Ovary (tissue), 3 donors: ENCODE measurements around the gene ST3GAL6.

Source experiments
- POLR2A ChIP-seq: fragments of 450-650 bp; IDR thresholded peaks from one replicate; pipeline ENCODE4 v1.6.1; 2017; ENCODE audit warnings: antibody characterized with exemption, mild to moderate bottlenecking, moderate library complexity
- TF ChIP-seq, protein P1 (sequence below), 3 donors: fragments of 450-650 bp in 2 of 3; fragments of 200-600 bp in 1 of 3; IDR thresholded peaks; one replicate each; pipeline versions ENCODE4 v1.5.1 to v1.8.0; 2016 to 2022; ENCODE audit warnings: antibody characterized with exemption in 3 of 3, mild to moderate bottlenecking in 1 of 3
- donor health status: DM: no; HTN: no; CAD: no.

DNA sequence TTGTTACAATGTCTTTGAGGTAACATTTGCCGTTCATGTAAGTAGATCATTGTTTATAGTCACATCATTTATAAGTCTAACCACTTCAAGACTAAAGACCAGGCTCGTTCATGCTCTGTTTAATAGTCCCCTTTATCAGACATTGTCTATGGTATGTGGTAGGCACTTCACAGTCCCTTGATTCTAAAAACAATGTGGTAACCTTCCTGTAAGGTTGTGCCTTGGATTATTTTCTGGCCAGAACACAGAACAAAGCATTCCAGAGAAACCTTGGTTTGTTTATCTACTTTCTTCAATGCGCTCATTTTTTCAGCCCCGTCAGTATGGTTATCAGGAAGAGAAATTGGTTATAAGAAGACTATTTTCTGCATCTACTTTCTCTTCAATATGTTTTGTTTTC, 16.3 kb upstream of the ST3GAL6 start:
- TF ChIP-seq, protein P1, sequence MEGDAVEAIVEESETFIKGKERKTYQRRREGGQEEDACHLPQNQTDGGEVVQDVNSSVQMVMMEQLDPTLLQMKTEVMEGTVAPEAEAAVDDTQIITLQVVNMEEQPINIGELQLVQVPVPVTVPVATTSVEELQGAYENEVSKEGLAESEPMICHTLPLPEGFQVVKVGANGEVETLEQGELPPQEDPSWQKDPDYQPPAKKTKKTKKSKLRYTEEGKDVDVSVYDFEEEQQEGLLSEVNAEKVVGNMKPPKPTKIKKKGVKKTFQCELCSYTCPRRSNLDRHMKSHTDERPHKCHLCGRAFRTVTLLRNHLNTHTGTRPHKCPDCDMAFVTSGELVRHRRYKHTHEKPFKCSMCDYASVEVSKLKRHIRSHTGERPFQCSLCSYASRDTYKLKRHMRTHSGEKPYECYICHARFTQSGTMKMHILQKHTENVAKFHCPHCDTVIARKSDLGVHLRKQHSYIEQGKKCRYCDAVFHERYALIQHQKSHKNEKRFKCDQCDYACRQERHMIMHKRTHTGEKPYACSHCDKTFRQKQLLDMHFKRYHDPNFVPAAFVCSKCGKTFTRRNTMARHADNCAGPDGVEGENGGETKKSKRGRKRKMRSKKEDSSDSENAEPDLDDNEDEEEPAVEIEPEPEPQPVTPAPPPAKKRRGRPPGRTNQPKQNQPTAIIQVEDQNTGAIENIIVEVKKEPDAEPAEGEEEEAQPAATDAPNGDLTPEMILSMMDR (IDR thresholded peaks at IDR 0.05): no peak
- no peak for TF ChIP-seq POLR2A
